GM12865 (cell line): ENCODE measurements around the gene NRCAM.

Experiments used
- DNase-seq: peaks from one replicate; pipeline ENCODE4 v3.0.0; 2010; ENCODE audit warnings: low read depth
- H3K4me3 ChIP-seq: 2 replicates; pipeline ENCODE4 v1.5.1; 2011; ENCODE audit warnings: mild to moderate bottlenecking, low read depth, low read length, control low read depth
- CTCF ChIP-seq: IDR thresholded peaks from 2 replicates; pipeline ENCODE4 v1.5.1; 2011; ENCODE audit warnings: low read length, control low read depth, low read depth, inconsistent platforms; ENCODE audit not compliant: insufficient read depth; ENCODE audit errors: missing control alignments

NRCAM gene

GRCh38 chr7:108132551-108133265 lies 323.5 kb downstream of the NRCAM start:
- no peak for TF ChIP-seq CTCF
- DNase-seq = no peak
- H3K4me3 ChIP-seq = no peak overlapping the region

GRCh38 chr7:108130261-108130660 lies 326.0 kb downstream of the NRCAM start, which contains the start of gene LAMB4:
Gene LAMB4 (minus strand): TSS chr7:108130361. CDS start chr7:108123164, 7,197 bp downstream.
- TF ChIP-seq CTCF = no peak
- no peak for DNase-seq
- no peak within 1 kb of the TSS for H3K4me3 ChIP-seq

GRCh38 chr7:108129018-108129965 lies 326.9 kb downstream of the NRCAM start:
- no peak for DNase-seq
- no peak for TF ChIP-seq CTCF
- no peak overlapping the region for H3K4me3 ChIP-seq

GRCh38 chr7:108128514-108128913 lies 327.7 kb downstream of the NRCAM start:
- no peak for DNase-seq
- TF ChIP-seq CTCF = no peak
- H3K4me3 ChIP-seq = no peak overlapping the region

- DNase-seq = no peak
- TF ChIP-seq CTCF = no peak
- H3K4me3 ChIP-seq = no peak overlapping the region
Observed at GRCh38 chr7:108127461-108127860, 328.8 kb downstream of the NRCAM start.

- H3K4me3 ChIP-seq = no peak overlapping the region
- TF ChIP-seq CTCF = no peak
- DNase-seq = no peak
Observed at GRCh38 chr7:108124820-108125219, 331.4 kb downstream of the NRCAM start.
